Thyroid gland (tissue), 4 donors: Measurements from ENCODE around the gene GGNBP2.

ENCODE experiments used
- POLR2A ChIP-seq, 2 donors: fragments of 450-650 bp; IDR thresholded peaks; one replicate each; pipeline ENCODE4 v1.6.1; 2017; ENCODE audit warnings: antibody characterized with exemption in 2 of 2, mild to moderate bottlenecking in 2 of 2, moderate library complexity in 1 of 2
- TF ChIP-seq, protein P1 (sequence below), 6 experiments: fragments of 200-600 bp in 3 of 6; fragments of 450-650 bp in 3 of 6; sonication (generic) in 3 of 6; IDR thresholded peaks; one replicate each; pipeline ENCODE4 v1.5.1; 2016 to 2019; ENCODE audit warnings: antibody characterized with exemption in 6 of 6, mild to moderate bottlenecking in 2 of 6, inconsistent platforms in 1 of 6, moderate library complexity in 1 of 6

DNA sequence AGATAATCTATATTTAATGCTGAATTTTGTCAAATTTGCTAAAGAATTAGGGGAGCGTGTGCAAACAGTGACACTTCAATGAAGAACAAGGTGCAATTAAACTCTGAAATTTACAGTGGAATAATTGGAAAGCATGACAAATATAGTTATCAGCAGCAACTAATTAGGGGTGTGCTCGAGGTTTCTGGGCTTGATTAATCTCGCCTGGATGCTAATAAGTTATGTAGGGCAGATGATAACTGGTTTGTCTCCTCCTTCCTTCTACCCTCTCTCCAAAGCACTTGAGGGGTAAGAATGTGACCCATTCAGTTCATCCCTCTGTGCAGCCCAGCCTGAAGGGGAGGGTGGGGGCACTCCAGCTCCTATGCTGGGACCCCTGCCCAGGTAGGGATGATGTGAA lies 78.6 kb downstream of the GGNBP2 start:
- TF ChIP-seq POLR2A (IDR thresholded peaks at IDR 0.05), result no peak
- TF ChIP-seq, protein P1, sequence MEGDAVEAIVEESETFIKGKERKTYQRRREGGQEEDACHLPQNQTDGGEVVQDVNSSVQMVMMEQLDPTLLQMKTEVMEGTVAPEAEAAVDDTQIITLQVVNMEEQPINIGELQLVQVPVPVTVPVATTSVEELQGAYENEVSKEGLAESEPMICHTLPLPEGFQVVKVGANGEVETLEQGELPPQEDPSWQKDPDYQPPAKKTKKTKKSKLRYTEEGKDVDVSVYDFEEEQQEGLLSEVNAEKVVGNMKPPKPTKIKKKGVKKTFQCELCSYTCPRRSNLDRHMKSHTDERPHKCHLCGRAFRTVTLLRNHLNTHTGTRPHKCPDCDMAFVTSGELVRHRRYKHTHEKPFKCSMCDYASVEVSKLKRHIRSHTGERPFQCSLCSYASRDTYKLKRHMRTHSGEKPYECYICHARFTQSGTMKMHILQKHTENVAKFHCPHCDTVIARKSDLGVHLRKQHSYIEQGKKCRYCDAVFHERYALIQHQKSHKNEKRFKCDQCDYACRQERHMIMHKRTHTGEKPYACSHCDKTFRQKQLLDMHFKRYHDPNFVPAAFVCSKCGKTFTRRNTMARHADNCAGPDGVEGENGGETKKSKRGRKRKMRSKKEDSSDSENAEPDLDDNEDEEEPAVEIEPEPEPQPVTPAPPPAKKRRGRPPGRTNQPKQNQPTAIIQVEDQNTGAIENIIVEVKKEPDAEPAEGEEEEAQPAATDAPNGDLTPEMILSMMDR (IDR thresholded peaks at IDR 0.05), result no peak
